GM21423 (cell line): ENCODE results near the gene DPP9.

Experiments used
- ATAC-seq: cut with Tn5 transposase; IDR thresholded peaks from one replicate; pipeline ENCODE4 v1.9.1; 2021; ENCODE audit warnings: mild to moderate bottlenecking, moderate library complexity; ENCODE audit not compliant: unreplicated experiment

The DPP9 gene

DNA sequence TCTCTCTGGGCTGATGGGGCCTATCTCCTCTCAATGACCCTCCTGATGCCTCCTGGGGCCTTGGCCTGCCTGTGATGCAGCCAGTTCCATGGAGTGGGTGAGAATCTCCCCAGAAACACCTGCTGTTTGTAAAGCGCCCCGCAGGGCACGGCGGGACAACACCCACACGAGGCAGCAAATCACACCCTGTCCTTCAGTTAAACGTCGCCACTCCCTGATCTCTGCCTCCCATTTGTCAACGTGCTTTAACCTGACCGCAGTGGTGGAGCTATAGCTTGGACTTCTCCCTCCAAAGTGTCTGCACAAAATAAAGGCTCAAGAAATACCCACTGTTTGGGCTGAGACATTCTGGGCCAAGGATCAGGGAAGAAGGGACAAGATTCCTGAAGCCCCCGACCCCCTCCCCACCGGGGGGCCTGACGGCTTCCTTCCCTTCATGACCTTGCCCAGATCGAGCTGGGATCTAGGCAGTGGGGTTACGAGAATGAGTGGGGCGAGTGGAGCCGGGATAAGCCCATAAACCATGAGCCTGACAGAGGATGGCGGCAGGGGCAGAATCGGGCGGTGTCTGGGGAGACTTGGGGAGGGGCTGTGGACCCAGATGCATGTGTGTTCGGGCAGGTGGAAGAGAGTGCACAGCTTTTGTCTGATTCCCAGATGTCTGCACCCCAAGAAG, 61.5 kb downstream of the DPP9 start:
- no peak for ATAC-seq

GRCh38 chr19:4660993-4661392, 62.6 kb downstream of the DPP9 start:
- ATAC-seq = no peak

DNA sequence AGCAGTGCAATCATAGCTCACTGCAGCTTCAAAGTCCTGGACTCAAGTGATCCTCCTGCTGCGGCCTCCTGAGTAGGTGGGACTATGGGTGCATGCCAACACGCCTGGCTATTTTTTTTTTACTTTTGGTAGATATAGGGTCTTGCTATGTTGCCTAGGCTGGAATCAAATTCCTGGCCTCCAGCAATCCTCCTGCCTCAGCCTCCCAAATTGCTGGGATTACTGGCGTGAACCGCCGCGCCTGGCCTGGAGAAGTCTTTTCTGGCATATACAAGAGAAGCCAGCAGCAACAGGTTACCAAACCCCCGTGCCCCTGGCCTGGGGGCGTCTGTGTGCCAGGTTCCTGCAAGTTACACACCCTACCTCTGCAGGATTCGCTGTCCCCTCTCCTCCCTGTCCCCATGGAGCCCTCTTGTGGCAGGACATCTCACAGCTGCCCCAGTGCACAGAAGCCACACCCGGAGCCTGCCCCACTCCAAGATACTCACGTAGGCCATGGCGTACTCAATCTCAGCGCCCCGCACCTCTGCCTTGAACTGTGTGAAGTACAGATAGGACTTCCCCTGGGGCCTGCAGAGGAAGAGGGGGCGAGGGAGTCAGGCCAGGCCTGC, 63.4 kb downstream of the DPP9 start:
- no peak for ATAC-seq

DNA sequence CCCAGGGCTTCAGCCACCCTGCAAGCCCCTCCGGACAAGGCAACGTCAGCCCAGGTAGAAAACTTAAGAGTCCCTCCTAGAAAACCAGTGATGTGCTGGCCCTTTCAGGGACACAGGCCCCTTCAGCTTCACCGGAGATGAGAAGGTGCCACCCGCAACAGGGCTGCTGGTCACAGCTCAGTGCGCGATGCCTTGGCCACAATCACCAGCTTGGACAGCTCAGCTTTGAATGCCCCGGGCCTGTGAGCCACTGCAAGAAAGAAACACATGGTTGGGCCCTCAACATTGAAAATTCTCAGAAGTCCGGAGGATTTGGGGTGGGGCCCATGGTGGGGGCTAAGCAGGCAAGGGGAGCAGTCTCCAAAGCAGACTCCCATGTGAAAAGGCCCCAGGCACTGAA, 65.8 kb downstream of the DPP9 start:
- ATAC-seq = no peak

- no peak for ATAC-seq
These were observed 66.4 kb downstream of the DPP9 start for GRCh38 chr19:4657262-4657661.

DNA sequence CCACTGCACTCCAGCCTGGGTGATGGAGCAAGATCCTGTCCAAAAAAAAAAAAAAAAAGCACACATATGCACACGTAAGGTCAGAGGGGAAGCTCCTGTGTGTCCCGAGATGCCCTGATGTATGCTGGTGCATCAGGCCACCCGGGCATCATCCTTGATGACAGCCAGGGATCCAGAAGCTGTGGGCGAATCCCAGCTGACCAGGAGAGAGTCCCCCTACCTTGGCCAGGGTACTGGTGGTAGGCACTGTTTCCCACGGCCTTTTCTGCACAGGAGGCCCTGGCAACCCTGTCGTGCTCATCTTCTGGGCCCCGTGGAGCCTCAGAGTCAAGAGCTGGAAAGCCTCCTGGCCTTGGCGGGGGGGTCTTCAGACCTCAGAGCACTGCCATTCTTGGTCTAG, 67.5 kb downstream of the DPP9 start:
- ATAC-seq = no peak

- no peak for ATAC-seq
These were observed 68.9 kb downstream of the DPP9 start for GRCh38 chr19:4654437-4655361.

DNA sequence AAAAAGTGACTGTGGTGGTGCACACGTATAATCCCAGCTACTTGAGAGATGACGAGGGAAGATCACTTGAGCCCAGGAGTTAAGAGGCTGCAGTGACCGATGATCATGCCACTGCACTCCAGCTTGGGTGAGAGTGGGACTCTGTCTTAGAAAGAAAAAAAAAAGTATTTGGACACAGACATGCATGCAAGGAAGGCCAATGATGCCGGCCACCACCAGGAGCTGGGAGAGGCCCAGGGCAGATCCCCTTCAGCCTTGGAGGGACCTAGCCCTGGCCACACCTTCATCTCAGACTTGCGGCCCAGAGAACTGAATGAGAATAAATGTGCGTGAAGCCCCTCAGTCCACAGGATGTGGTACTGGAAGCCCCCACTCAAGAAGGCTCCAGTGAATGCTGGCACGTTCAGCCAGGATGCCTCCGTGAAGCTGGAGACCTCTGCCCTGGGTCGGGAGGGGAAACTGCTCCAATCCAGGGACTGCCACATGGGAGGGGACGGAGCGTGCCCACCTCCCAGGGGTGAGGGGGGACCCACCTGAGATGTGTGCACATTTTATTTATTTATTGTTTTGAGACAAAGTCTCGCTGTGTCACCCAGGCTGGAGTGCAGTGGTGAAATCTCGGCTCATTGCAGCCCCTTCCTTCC, 69.7 kb downstream of the DPP9 start:
- no peak for ATAC-seq

- no peak for ATAC-seq
These were observed 71.6 kb downstream of the DPP9 start for GRCh38 chr19:4652075-4652474.

GRCh38 chr19:4650159-4650558, 73.5 kb downstream of the DPP9 start:
- ATAC-seq = no peak

GRCh38 chr19:4649392-4650047, 74.1 kb downstream of the DPP9 start:
- no peak for ATAC-seq

GRCh38 chr19:4647676-4648644, 75.7 kb downstream of the DPP9 start:
- no peak for ATAC-seq

DNA sequence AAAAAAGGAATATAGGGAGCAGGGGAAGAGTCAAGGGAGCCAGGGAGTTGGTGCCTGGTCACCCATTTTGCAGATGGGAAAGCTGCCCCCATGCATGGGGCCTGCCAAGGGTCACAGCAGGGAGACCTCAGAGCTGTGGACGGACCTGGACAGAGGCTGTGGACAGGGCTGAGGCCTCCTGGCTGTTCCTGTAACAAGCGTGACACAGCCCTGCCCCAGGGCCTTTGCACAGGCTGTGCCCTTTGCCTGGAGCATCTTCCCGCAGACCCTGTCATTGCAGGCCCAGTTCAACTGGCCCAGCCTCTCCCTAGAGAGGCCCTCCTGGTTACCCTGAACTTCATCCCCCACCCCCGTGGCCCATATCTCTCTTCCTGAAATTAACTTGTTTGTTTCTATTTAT, 77.9 kb downstream of the DPP9 start:
- no peak for ATAC-seq

- no peak for ATAC-seq
These were observed 81.0 kb downstream of the DPP9 start for GRCh38 chr19:4642625-4643024.

DNA sequence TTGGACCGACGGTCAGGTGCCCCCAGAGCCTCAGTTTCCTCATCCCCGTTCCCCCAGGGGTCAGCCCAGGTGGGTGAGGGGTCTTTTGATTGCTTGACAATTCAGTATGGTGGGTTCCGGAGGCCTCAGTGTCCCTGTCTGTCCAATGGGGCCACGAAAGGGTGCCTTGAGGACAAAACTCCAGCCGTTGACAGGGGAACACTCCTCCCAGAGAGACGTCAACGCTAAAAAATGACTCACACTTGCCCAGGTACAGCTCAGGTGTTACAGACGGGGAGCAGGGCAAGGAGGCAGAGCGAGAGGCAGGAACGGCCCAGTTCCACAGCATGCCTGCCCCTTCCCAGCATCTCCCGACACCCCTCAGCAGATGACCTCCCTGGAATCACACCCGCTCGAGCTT, 82.5 kb downstream of the DPP9 start:
- ATAC-seq = no peak

DNA sequence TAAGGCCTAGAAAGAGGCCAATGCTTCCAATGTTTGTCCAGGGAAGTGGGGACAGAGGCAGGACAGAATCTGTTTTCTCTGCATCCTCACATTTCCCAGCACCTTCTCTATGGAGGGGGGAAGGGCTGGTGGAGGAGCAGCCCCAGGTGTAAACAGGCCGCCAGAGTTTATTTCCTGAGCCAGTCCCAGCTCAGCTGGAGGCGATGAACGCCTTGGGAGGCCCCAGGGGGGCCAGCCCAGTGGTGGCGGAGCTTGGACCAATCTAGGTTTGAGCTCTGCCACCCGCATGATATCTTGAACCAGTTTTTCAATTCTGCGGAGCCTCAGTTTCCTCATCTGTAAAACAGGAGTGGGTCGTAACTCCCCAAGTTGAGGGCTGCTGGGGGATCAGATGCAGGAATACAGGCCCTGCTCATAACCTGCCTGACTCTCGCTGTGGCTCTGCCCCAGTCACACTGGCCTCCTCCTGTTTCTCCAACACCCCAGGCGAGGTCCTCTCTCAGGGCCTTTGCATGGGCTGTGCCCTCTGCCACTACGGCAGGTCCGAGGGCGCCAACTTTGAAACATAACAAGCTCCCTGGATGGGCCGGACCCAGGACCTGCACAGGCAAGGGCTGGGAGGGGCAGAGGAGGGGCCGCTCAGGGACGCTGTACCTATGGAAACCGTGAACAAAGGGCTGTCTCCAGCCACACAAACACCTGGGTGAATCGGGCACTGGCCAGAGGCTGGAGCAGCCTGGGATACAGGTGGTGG, 83.2 kb downstream of the DPP9 start:
- ATAC-seq = no peak

DNA sequence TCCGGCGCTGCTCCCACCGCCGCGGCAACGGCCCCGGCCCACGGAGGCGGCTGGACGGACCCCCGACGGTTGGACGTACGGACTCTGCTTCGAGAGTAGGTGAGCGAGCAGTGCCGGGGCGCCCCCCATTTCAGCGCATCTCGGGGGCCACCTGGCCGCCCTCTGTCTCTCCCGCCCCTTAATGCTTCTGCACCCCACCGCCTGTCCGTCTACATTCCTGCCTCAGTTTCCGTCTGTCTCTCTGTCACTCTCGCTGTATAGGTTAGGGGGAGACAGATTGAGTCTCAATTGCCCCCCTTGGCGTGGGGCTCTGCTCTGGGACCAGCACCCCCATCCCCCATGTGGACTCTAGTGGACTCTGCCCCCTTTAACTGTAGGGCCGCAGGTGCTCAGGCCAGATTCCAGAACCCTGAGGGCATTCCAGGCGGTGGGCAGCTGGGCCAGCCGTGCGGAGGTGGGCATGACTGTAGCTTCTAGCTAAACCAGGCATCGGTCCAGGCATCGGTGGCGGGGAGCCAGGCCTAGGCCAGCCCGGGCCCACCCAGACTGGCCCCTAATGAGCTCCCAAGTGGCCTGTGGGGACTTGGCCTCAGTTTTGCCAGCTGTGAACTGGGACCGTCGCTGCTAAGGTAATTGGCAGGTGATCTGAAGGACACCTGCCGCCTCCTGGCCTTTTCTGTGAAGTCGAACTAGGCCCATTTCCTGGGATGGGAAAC, 84.0 kb downstream of the DPP9 start:
- no peak for ATAC-seq

GRCh38 chr19:4638828-4639530, 84.7 kb downstream of the DPP9 start, which contains the start of gene TNFAIP8L1:
Gene TNFAIP8L1 (plus strand): TSS chr19:4639516. CDS start chr19:4651870, 12,354 bp downstream.
- peak; percentile 78 for ATAC-seq
